Measurements from ENCODE around the gene KLHDC4. TPM values are rescaled to one million over a fixed set of nuclear protein-coding genes. Genes with fewer than 3 reads are reported as not detected.

KLHDC4 gene
- total and polyA plus RNA-seq, 10 of the 15 experiments (the other 5 are each of a cell fraction or from before 2014, with no cell fraction given): 0.80 to 62.1 (median 32.8) TPM

DNA sequence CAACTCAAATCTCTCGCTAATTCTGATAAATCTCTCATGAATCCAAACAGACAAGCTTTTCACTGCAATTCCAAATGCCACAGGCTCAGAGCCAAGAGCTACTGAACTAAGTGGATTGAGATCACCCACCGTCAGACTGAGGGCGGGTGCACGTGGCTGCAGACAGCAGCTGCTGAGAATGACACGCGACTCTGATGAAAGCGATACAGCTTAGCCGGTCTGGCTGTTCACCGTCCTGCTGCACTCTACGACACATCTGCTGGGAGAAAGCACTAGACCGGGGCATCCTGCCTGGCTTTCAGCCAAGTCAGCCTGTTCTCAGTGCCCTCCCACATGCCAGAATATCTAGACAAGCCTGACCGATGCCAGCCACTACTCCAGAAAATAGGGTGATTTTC lies 42.6 kb downstream of the KLHDC4 start:
- Histone ChIP-seq H3K27ac (ENCODE audit: control insufficient read depth, insufficient read depth) (peak overlapping the region; percentile 87), H4K20me1 (ENCODE audit: control insufficient read depth, insufficient read depth) (no peaks in the 10 kb centered on the region), H3K36me3 (ENCODE audit: control insufficient read depth in 2 of 2, insufficient read depth in 2 of 2, low read length in 1 of 2) (peaks cover 3 to 30% of the 10 kb centered on the region in 2 experiments; a peak in 3 of 4 replicates), H2AFZ (ENCODE audit: control insufficient read depth, low read depth, low read length) (no peak overlapping the region), H3K9ac (ENCODE audit: control insufficient read depth, insufficient read depth, low read length) (no peak overlapping the region), H3K79me2 (ENCODE audit: control insufficient read depth, insufficient read depth, low read length) (peaks cover 3% of the 10 kb centered on the region; the same call in 1 of the 2 replicates), H3K4me2 (ENCODE audit: control insufficient read depth, insufficient read depth) (peak overlapping the region; percentile 13; the same call in 1 of the 2 replicates), H3K4me3 (no peak overlapping the region), H3K4me1 (ENCODE audit: control insufficient read depth, insufficient read depth, low read length) (peaks cover 25% of the 10 kb centered on the region), H3K9me3 (replicated peaks; ENCODE audit: control insufficient read depth, insufficient read depth, low read length) (no peaks in the 10 kb centered on the region), H3K27me3 (replicated peaks in 1 of 2; ENCODE audit: control insufficient read depth in 2 of 2, insufficient read depth in 2 of 2, low read length in 1 of 2) (no peaks in the 10 kb centered on the region)
- DNase-seq (ENCODE audit: low read depth, low spot score): peak; percentile 58
- FAIRE-seq: peak; percentile 81
- peak; percentile 79 for ATAC-seq
- intact Hi-C loops (cut with micrococcal nuclease; ENCODE audit: unreplicated experiment): no loop called here
- in situ Hi-C loops (cut with MboI): no loop called here
- ChIA-PET RAD21 (ENCODE audit: unreplicated experiment) (interaction anchor here (0.9 kb wide), 1 partner anchor 45 kb away, joined by 3 read pairs; no protein-coding TSS in a partner anchor), POLR2A (no interaction called here), SMC1A (ENCODE audit: uncharacterized antibody, unreplicated experiment) (interaction anchor here (1.1 to 1.9 kb wide), 2 partner anchors 44 to 58 kb away, joined by 3 to 4 read pairs; no protein-coding TSS in a partner anchor), CTCF (interaction anchor here (1.4 to 2.9 kb wide), 2 partner anchors 21 to 46 kb away, joined by 4 to 12 read pairs; no protein-coding TSS in a partner anchor)
- no TSS peak for BruUV-seq (replicated peaks)
- 76% methylated on average over 12 of the region's 12 CpGs for WGBS (ENCODE audit: insufficient coverage, insufficient replicate concordance, low lambda C conversion rate, missing lambda C conversion rate)
- TF ChIP-seq TCF3 (IDR thresholded peaks at IDR 0.05; ENCODE audit: borderline replicate concordance, insufficient read depth, low read depth, low read length): peak; percentile 96
- TF ChIP-seq, protein P1, sequence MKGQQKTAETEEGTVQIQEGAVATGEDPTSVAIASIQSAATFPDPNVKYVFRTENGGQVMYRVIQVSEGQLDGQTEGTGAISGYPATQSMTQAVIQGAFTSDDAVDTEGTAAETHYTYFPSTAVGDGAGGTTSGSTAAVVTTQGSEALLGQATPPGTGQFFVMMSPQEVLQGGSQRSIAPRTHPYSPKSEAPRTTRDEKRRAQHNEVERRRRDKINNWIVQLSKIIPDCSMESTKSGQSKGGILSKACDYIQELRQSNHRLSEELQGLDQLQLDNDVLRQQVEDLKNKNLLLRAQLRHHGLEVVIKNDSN (IDR thresholded peaks at IDR 0.05; ENCODE audit: borderline replicate concordance, extremely low read length, insufficient read depth, low read depth, low read length): peak; percentile 55
- TF ChIP-seq MTA2 (IDR thresholded peaks at IDR 0.05; ENCODE audit: low read depth): no peak
- peak; percentile 74 for TF ChIP-seq CREB1 (IDR thresholded peaks at IDR 0.05; ENCODE audit: low read depth)
- TF ChIP-seq PAX5 (IDR thresholded peaks at IDR 0.05; ENCODE audit: borderline replicate concordance, low read depth, low read length): peak; percentile 80; the same call in 1 of the 2 replicates
- TF ChIP-seq RAD21 (IDR thresholded peaks at IDR 0.05; ENCODE audit: insufficient read depth, low read depth, low read length): no peak
- no peak for TF ChIP-seq TARDBP (IDR thresholded peaks at IDR 0.05; ENCODE audit: borderline replicate concordance)
- TF ChIP-seq ZNF217 (IDR thresholded peaks at IDR 0.05): no peak
- TF ChIP-seq EP300 (IDR thresholded peaks at IDR 0.05; ENCODE audit: borderline replicate concordance in 1 of 2, control insufficient read depth in 1 of 2, low read depth in 2 of 2, low read length in 2 of 2): peak in 1 of 2 experiments; percentile 30; a peak in 2 of 4 replicates
- no peak for TF ChIP-seq WRNIP1 (IDR thresholded peaks at IDR 0.05; ENCODE audit: borderline replicate concordance, low read depth, low read length)
- TF ChIP-seq BHLHE40 (IDR thresholded peaks at IDR 0.05; ENCODE audit: borderline replicate concordance in 1 of 2, low read depth in 2 of 2, low read length in 1 of 2): peak; percentile 80 to 83
- TF ChIP-seq, protein P2, sequence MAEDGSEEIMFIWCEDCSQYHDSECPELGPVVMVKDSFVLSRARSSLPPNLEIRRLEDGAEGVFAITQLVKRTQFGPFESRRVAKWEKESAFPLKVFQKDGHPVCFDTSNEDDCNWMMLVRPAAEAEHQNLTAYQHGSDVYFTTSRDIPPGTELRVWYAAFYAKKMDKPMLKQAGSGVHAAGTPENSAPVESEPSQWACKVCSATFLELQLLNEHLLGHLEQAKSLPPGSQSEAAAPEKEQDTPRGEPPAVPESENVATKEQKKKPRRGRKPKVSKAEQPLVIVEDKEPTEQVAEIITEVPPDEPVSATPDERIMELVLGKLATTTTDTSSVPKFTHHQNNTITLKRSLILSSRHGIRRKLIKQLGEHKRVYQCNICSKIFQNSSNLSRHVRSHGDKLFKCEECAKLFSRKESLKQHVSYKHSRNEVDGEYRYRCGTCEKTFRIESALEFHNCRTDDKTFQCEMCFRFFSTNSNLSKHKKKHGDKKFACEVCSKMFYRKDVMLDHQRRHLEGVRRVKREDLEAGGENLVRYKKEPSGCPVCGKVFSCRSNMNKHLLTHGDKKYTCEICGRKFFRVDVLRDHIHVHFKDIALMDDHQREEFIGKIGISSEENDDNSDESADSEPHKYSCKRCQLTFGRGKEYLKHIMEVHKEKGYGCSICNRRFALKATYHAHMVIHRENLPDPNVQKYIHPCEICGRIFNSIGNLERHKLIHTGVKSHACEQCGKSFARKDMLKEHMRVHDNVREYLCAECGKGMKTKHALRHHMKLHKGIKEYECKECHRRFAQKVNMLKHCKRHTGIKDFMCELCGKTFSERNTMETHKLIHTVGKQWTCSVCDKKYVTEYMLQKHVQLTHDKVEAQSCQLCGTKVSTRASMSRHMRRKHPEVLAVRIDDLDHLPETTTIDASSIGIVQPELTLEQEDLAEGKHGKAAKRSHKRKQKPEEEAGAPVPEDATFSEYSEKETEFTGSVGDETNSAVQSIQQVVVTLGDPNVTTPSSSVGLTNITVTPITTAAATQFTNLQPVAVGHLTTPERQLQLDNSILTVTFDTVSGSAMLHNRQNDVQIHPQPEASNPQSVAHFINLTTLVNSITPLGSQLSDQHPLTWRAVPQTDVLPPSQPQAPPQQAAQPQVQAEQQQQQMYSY (CRISPR knock-in tag; IDR thresholded peaks at IDR 0.05): no peak
- peak; percentile 57; the same call in 1 of the 2 replicates for TF ChIP-seq CREM (IDR thresholded peaks at IDR 0.05; ENCODE audit: low read depth)
- 0 out of 2 replicates have a peak, but pooled peaks have one; percentile 9 for TF ChIP-seq IRF4 (IDR thresholded peaks at IDR 0.05; ENCODE audit: low read depth, low read length)
- TF ChIP-seq, protein P3, sequence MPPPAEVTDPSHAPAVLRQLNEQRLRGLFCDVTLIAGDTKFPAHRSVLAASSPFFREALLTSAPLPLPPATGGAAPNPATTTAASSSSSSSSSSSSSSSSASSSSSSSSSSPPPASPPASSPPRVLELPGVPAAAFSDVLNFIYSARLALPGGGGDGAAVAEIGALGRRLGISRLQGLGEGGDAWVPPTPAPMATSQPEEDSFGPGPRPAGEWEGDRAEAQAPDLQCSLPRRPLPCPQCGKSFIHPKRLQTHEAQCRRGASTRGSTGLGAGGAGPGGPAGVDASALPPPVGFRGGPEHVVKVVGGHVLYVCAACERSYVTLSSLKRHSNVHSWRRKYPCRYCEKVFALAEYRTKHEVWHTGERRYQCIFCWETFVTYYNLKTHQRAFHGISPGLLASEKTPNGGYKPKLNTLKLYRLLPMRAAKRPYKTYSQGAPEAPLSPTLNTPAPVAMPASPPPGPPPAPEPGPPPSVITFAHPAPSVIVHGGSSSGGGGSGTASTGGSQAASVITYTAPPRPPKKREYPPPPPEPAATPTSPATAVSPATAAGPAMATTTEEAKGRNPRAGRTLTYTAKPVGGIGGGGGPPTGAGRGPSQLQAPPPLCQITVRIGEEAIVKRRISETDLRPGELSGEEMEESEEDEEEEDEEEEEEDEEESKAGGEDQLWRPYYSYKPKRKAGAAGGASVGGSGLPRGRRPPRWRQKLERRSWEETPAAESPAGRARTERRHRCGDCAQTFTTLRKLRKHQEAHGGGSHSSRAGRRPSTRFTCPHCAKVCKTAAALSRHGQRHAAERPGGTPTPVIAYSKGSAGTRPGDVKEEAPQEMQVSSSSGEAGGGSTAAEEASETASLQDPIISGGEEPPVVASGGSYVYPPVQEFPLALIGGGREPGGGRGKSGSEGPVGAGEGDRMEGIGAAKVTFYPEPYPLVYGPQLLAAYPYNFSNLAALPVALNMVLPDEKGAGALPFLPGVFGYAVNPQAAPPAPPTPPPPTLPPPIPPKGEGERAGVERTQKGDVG (CRISPR knock-in tag; IDR thresholded peaks at IDR 0.05): no peak
- peak; percentile 91 for TF ChIP-seq TCF12 (IDR thresholded peaks at IDR 0.05; ENCODE audit: low read depth, low read length)

Data from GM12878 (cell line).